Heart left ventricle (tissue), 16 donors: ENCODE results near the gene LCT. TPM values are rescaled to one million over a fixed set of nuclear protein-coding genes. Genes with fewer than 3 reads are reported as not detected.

Source experiments
- ATAC-seq, 4 donors: fragments of 200-7000 bp; cut with Tn5 transposase; one replicate each; pipeline ENCODE4 v1.9.1; 2020 to 2022; ENCODE audit warnings: moderate library complexity in 4 of 4, mild to moderate bottlenecking in 3 of 4, moderate number of reproducible peaks in 1 of 4
- DNase-seq, 5 donors: peaks; one replicate each; pipeline ENCODE4 v3.0.0-alpha.2; 2020
- H3K27ac ChIP-seq, 12 donors: fragments of 200-600 bp; sonication (generic) in 4 of 12; one replicate each; pipeline versions ENCODE4 v1.5.0 to v1.8.0; 2016 to 2022; ENCODE audit warnings: mild to moderate bottlenecking in 2 of 12
- H3K27me3 ChIP-seq, 9 donors: fragments of 200-600 bp; sonication (generic) in 2 of 9; one replicate each; pipeline versions ENCODE4 v1.5.1 to v1.8.0; 2016 to 2022; ENCODE audit warnings: mild to moderate bottlenecking in 3 of 9
- H3K36me3 ChIP-seq, 9 donors: fragments of 200-600 bp; sonication (generic) in 2 of 9; one replicate each; pipeline versions ENCODE4 v1.5.0 to v1.8.0; 2018 to 2022; ENCODE audit warnings: mild to moderate bottlenecking in 2 of 9
- H3K4me1 ChIP-seq, 12 donors: fragments of 200-600 bp; sonication (generic) in 4 of 12; one replicate each; pipeline versions ENCODE4 v1.5.0 to v1.8.0; 2016 to 2022; ENCODE audit warnings: mild to moderate bottlenecking in 3 of 12
- H3K4me3 ChIP-seq, 12 donors: fragments of 200-600 bp; sonication (generic) in 4 of 12; one replicate each; pipeline versions ENCODE4 v1.5.0 to v1.8.0; 2017 to 2022; ENCODE audit warnings: mild to moderate bottlenecking in 9 of 12, moderate library complexity in 4 of 12
- H3K9me3 ChIP-seq, 12 donors: fragments of 200-600 bp; sonication (generic) in 4 of 12; one replicate each; pipeline versions ENCODE4 v1.5.0 to v1.8.0; 2016 to 2022; ENCODE audit warnings: mild to moderate bottlenecking in 1 of 12
- CTCF ChIP-seq, 12 donors: fragments of 200-600 bp; sonication (generic) in 4 of 12; IDR thresholded peaks; one replicate each; pipeline versions ENCODE4 v1.5.0 to v1.8.0; 2018 to 2022; ENCODE audit warnings: antibody characterized with exemption in 12 of 12, mild to moderate bottlenecking in 5 of 12
- POLR2A ChIP-seq, 2 donors: fragments of 450-650 bp; IDR thresholded peaks; one replicate each; pipeline ENCODE4 v1.6.1; 2017; ENCODE audit warnings: antibody characterized with exemption in 2 of 2, mild to moderate bottlenecking in 2 of 2, moderate library complexity in 2 of 2
- WGBS, 4 donors: extraction: QIAGEN DNeasy Blood & Tissue Kit in 2 of 4; methylation state at CpG; one replicate each; pipeline versions ENCODE4 v1.1.5 to v1.1.7; 2013 to 2018; 5-methylcytosine and 5-hydroxymethylcytosine counted together
- intact Hi-C, 10 donors: fragments of 100-400 bp; cut with DNase I; formaldehyde crosslinking; loops; one replicate each; pipeline versions ENCODE4 v1.11.1 to v1.14.2; 2022
- polyA plus RNA-seq, 2 donors: library from polyadenylated mRNA; stranded (reverse); fragments of 200-250 nt; gene quantifications; one replicate each; pipeline ENCODE4 v1.2.3, GENCODE V29; 2013
- total RNA-seq, 9 donors: library from RNA; depleted of rRNA in 2 of 9; stranded (reverse); fragments of >200 nt in 2 of 9; fragmentation: NEBNext Ultra II Directional in 3 of 9; extraction: Animal tissue kit (Norgen Biotek cat#: 25700) in 3 of 9; gene quantifications; one replicate each; pipeline versions ENCODE4 v1.1.0 to v1.2.4, GENCODE V29; 2016 to 2023
- donor health status: ischemic (EF 13 %, LVEDD 7.1; RV severe dilation, severe dysfunction).
- donor health status: healthy with polysubstance abuse.
- donor health status: DM: no; HTN: yes; CAD: no.
- donor health status: DM: no; HTN: no; CAD: no.
- donor health status: ischemic (EF 25% LVEDD 6.9; RV normal size, moderate dysfunction).
- donor health status: ischemic (EF 25% LVEDD 5.7; RV mildly dilated, moderate dysfunction).
- donor health status: healthy.
- donor health status: DM: yes; HTN: yes; CAD: no.
- donor health status: ischemic (EF 35%, LVEDD 5.7; RV mildly dilated, moderate dysfunction).
- donor health status: nonischemic (EF 11% LVEDD 7.7; RV severe dilation, severe dysfunction).
- donor health status: DM: yes; HTN: yes; CAD: no.
- donor health status: PGD.
- donor health status: ischemic (EF 29% LVEDD 5.4; RV normal size, mild dysfunction).
- donor health status: nonischemic (EF 23%, LVEDD 6.1; RV moderate dilation, normal function).

LCT gene
- total and polyA plus RNA-seq, 11 donors, result 0.06 TPM; not detected in 10

- H3K4me1 ChIP-seq, result no peaks in the 10 kb centered on the region
- TF ChIP-seq CTCF (IDR thresholded peaks at IDR 0.05) (no peak), POLR2A (IDR thresholded peaks at IDR 0.05) (no peak)
- H3K27me3 ChIP-seq, result no peaks in the 10 kb centered on the region
- ATAC-seq, result no peak
- no peak overlapping the region for H3K27ac ChIP-seq
- no peaks in the 10 kb centered on the region for H3K36me3 ChIP-seq
- no peak overlapping the region for H3K4me3 ChIP-seq
- H3K9me3 ChIP-seq, result peaks cover 0 to 11% (median 4%) of the 10 kb centered on the region in 12 donors
- intact Hi-C loops, result no loop called here
- DNase-seq, result no peak
- 55 to 72% (median 67%) methylated on average over 9 of the region's 9 CpGs for WGBS, 4 donors
These were observed 16.9 kb downstream of the LCT start for GRCh38 chr2:135820003-135820618.

- Histone ChIP-seq H3K4me3 (no peak overlapping the region), H3K27ac (no peak overlapping the region), H3K27me3 (no peaks in the 10 kb centered on the region), H3K36me3 (no peaks in the 10 kb centered on the region), H3K4me1 (no peaks in the 10 kb centered on the region), H3K9me3 (peaks cover 0 to 11% (median 4%) of the 10 kb centered on the region in 12 donors)
- DNase-seq (no peak), ATAC-seq (no peak)
- TF ChIP-seq POLR2A (IDR thresholded peaks at IDR 0.05), result no peak
- peak in 1 of 12 donors; percentile 13 for TF ChIP-seq CTCF (IDR thresholded peaks at IDR 0.05)
- 65 to 75% (median 67%) methylated on average over 8 of the region's 8 CpGs for WGBS, 4 donors
- intact Hi-C loops, result no loop called here
These were observed 17.9 kb downstream of the LCT start for GRCh38 chr2:135818937-135819610.

- TF ChIP-seq CTCF (IDR thresholded peaks at IDR 0.05) (no peak), POLR2A (IDR thresholded peaks at IDR 0.05) (no peak)
- H3K27ac ChIP-seq, result no peak overlapping the region
- 50 to 60% (median 52%) methylated on average over 4 of the region's 4 CpGs for WGBS, 4 donors
- H3K4me3 ChIP-seq, result no peak overlapping the region
- H3K9me3 ChIP-seq, result peaks cover 0 to 7% (median 2%) of the 10 kb centered on the region in 12 donors
- H3K36me3 ChIP-seq, result no peaks in the 10 kb centered on the region
- H3K27me3 ChIP-seq, result no peaks in the 10 kb centered on the region
- DNase-seq (no peak), ATAC-seq (no peak)
- intact Hi-C loops, result no loop called here
- H3K4me1 ChIP-seq, result no peaks in the 10 kb centered on the region
These were observed 19.0 kb downstream of the LCT start for GRCh38 chr2:135817951-135818350.

GRCh38 chr2:135817466-135817865, 19.5 kb downstream of the LCT start:
- Histone ChIP-seq H3K36me3 (no peaks in the 10 kb centered on the region), H3K27ac (no peak overlapping the region), H3K27me3 (no peaks in the 10 kb centered on the region), H3K9me3 (peaks cover 0 to 4% (median 0%) of the 10 kb centered on the region in 12 donors), H3K4me3 (no peak overlapping the region), H3K4me1 (no peaks in the 10 kb centered on the region)
- no peak for DNase-seq
- intact Hi-C loops, result no loop called here
- no peak for ATAC-seq
- WGBS, 4 donors, result 83 to 92% (median 89%) methylated on average over 14 to 18 of the region's 18 CpGs
- no peak for TF ChIP-seq POLR2A (IDR thresholded peaks at IDR 0.05)
- no peak for TF ChIP-seq CTCF (IDR thresholded peaks at IDR 0.05)
